GM12874 (cell line): Measurements from ENCODE around the gene MFSD11.

Experiments used
- TF ChIP-seq, protein P1 (sequence below): IDR thresholded peaks from 2 replicates; pipeline ENCODE4 v1.5.1; 2011; ENCODE audit warnings: low read depth, mild to moderate bottlenecking, control low read depth, low read length, moderate library complexity; ENCODE audit not compliant: insufficient read depth

MFSD11 gene

DNA sequence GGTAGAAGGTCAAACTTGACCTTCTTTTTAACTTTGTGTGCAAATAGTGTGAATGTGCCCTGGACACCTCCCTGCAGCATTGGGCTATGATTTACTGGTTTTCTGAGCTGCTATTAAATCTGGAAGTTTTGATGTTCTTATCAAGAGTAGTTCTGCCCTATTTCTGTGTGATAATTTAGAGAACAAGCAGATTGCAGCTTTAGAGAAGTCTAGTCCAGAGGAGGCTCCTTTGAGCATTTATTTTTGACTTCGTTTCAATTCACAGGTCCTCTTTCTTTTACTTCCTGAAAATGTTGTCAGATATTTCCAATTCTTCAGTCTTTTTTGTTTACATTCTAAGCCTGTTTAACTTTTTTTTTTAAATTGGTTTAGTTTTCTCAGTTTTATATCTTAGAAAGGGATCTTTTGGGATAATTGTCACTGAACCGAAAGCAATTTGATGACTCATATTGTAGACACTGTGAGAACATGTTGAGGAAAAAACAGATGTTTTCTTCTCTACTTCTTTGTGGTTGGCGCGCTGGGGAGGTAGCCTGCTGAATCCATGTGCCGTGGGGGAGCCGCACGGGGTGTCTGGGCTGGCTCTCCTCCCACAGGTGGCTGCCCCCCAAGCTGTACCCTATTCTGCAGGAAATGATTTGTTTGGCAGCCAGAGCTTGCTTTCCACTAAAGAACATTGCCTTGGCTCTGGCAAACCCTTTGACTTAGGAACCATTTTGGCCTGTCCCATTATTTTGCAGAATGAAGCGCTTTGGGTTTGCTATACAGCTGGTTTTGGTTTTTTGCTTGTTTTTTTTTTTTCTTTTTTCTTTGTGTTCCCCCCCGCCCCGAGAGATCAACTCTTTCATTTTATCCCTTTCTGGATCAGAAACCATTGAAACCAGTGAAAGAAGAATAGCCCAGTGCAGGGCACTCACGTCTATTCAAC, 53.4 kb downstream of the MFSD11 start:
- TF ChIP-seq, protein P1, sequence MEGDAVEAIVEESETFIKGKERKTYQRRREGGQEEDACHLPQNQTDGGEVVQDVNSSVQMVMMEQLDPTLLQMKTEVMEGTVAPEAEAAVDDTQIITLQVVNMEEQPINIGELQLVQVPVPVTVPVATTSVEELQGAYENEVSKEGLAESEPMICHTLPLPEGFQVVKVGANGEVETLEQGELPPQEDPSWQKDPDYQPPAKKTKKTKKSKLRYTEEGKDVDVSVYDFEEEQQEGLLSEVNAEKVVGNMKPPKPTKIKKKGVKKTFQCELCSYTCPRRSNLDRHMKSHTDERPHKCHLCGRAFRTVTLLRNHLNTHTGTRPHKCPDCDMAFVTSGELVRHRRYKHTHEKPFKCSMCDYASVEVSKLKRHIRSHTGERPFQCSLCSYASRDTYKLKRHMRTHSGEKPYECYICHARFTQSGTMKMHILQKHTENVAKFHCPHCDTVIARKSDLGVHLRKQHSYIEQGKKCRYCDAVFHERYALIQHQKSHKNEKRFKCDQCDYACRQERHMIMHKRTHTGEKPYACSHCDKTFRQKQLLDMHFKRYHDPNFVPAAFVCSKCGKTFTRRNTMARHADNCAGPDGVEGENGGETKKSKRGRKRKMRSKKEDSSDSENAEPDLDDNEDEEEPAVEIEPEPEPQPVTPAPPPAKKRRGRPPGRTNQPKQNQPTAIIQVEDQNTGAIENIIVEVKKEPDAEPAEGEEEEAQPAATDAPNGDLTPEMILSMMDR: no peak

DNA sequence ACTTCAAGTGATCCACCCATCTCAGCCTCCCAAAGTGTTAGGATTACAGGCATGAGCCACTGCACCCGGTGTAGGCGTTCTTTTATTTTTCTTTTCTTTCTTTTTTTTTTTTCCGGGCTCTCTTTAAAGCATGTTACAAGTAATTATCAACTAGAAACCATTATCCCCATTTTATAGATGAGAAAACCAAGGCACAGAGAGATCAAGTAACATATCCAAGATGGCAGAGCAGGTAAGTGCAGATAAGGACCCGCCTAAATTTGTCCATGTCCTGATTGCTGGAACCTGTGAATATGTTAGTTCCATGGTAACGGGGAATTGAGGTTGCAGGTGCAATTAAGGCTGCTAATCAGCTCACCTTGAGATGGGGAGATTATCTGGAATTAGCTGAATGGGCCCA, 54.4 kb downstream of the MFSD11 start:
- TF ChIP-seq, protein P1: no peak

DNA sequence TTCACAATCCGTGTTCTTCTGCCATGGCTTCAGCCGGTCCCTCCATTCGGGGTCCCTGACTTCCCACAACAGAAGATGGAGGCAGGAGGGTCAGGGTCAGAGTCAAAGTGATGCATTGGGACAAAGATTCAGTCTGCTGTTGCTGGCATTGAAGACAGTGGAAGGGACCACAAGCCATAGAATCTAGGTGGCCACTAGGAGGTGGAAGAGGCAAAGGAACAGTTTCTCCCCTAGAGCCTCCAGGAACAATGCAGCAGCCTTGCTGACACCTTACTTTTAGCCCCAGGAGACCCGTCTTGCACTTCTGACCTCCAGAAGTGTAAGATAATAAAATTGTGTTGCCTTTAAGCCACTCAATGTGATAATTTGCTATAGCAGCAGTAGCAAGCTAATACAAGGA, 55.9 kb downstream of the MFSD11 start:
- TF ChIP-seq, protein P1: peak; percentile 36; the same call in 1 of the 2 replicates

DNA sequence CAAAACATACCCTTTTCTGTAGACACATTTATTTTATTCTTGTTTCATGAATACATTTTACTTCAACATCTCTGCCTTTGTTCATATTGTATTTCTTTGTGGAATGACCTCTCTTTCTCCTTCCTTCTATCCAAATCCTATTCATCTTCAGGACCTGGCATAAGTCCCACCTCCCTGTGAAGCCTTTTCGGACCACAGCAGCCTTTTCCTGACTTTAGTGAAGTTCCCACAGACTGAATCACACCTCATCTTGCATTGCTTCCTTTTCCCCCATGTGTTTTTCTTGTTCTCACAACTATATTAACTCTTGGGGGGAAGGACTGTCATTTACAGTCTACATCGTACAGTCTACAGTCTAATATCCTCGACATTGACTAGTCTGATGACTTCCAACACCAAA, 58.2 kb downstream of the MFSD11 start:
- TF ChIP-seq, protein P1: no peak

DNA sequence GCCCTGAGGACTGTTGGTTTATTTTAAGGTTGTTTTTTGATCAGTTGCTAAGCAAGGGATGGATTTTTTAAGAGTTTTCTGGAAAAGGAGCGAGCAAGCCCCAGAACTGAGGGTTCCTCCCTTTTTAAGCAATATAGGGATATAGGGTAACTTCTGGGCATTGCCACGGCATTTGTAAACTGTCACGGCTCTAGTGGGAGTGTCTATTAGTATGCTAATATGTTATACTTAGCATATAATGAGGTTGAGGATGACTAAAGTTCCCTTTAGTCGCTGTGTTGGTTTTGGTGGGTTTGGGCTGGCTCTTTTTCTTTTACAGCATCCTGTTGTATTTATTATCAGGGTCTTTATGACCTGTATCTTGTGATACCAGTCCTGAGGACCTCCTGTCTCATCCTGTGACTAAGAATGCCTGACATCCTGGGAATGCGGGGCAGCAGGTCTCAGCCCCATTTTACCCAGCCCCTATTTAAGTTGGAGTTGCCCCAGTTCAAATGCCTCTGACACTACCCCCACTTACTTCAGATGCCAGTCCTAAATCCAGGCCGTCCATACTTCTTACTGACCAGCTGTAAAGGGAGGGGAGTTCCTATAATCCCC, 59.4 kb downstream of the MFSD11 start:
- TF ChIP-seq, protein P1: no peak

DNA sequence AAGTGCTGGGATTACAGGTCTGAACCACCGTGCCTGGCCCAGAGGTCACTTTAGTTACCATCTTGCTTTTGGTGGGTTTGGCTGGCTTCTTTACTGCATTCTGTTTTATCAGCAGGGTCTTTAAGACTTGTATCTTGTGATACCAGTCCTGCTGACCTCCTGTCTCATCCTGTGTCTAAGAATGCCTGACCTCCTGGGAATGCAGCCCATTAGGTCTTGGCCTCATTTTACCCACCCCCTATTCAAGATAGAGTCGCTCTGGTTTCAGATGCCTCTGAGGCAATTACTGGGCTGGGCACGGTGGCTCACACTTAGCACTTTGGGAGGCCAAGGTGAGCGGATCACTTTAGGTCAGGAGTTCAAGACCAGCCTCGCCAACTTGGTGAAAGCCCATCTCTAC, 63.8 kb downstream of the MFSD11 start:
- TF ChIP-seq, protein P1: no peak

DNA sequence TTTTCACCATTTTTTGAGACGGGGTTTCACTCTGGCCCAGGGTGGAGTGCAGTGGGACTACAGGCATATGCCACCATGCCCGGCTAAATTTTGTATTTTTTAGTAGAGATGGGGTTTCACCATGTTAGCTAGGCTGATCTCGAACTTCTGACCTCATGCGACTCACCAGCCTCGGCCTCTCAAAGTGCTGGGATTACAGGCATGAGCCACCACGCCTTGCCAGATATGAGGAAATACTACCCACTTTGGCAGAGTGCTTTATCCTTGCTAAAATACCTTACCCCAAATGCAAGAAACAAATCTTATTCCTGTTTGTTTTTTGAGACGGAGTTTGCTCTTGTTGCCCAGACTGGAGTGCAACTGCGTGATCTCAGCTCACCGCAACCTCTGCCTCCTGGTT, 67.4 kb downstream of the MFSD11 start:
- TF ChIP-seq, protein P1: no peak
